GM19324 (cell line): ENCODE measurements around the gene TRPV5.
"Not testable (repeated sequence)": the region's sequence is repeated elsewhere in the genome, so short reads cannot be mapped to it uniquely, and the experiment has no call there.

Source experiments
- ATAC-seq: cut with Tn5 transposase; IDR thresholded peaks from one replicate; pipeline ENCODE4 v1.9.1; 2021; ENCODE audit warnings: mild to moderate bottlenecking, moderate library complexity; ENCODE audit not compliant: unreplicated experiment, low FRiP score

Gene TRPV5

DNA sequence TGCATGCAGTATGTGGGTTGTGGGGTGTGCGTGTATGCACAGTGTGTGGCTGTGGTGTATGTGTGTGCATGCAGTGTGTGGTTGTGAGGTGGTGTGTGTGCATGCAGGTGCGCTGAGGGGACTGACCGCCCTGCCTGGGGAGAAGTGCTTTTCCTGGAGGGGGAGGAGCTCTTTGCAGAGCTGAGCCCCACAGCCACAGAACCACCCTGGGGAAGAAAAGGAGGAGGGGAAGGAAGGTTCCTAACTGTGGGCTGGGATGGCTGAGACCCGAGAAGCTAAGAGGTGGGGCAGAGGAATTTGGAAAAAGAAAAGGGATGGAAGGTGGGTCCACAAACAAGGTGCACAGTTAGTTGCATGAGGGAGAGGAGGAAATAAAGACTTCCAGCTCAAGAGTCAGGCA lies at the start of gene TRPV5:
TRPV5 (minus strand) TSS at position 123 of the 400 bp plus-strand sequence. CDS start 287 bp downstream, outside the sequence.
- ATAC-seq, result no peak

DNA sequence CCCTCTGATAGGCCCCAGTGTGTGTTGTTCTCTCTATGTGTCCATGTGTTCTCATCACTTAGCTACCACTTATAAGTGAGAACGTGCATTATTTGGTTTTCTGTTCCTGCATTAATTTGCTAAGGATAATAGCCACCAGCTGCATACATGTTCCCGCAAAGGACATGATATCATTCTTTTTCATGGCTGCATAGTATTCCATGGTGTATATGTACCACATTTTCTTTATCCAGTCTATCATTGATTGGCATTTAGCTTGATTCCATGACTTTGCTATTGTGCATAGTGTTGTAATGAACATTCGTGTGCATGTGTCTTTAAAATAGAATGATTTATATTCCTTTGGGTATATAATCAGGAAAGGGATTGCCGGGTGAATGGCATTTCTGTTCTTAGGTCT lies 44.9 kb upstream of the TRPV5 start:
- ATAC-seq, result not testable (repeated sequence)

DNA sequence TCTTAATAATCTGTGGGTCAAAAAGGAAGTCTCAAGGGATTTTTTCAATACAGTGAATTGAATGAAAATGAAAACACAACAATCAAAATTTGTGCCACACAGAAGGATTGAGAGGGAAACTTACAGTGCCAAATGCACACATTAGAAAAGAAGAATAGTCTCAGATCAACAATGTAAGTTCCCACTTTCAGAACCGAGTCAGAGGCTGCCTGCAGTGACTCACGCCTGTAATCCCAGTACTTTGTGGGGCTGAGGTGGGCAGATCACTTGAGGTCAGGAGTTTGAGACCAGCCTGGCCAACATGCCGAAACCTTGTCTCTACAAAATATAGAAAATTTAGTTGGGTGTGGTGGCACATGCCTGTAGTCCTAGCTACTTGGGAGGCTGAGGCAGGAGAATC lies 41.1 kb upstream of the TRPV5 start:
- ATAC-seq, result no peak

DNA sequence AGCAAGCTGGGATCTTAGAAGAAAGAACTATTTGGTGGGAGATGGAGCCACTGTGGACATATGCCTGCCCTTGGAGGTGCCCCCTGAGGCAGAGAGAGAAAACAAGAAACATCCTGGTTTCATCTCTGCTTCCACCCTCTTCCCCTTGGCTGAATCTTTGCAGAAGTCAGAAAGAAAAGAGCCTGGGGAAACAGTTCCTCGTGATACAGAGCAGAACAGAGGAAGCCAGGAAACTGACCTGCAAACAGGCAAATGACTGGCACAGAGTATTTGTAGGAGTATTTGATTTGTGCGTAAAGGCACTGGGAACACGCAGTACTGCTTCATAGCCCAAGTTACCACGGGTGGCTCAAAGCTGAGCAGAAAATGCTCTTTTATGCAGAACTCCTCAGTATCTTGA lies 35.6 kb upstream of the TRPV5 start:
- ATAC-seq, result no peak

DNA sequence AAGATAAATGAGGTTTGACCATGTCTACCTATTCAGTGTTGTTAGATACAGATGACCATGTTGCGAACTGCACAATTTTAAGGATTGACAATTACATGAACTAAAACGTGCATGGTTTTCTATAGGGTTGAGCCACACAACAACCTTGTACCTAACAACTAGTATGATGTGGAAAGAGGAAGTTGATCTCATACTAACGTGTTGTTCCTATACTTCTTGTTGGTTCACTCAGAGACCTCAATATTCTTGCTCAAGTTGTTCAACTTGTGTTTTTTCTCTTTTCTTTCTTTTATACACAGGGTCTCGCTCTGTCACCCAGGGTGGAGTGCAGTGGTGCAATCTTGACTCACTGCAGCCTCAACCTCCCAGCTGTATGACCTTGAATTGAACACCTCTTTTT lies 34.7 kb upstream of the TRPV5 start:
- no peak for ATAC-seq

DNA sequence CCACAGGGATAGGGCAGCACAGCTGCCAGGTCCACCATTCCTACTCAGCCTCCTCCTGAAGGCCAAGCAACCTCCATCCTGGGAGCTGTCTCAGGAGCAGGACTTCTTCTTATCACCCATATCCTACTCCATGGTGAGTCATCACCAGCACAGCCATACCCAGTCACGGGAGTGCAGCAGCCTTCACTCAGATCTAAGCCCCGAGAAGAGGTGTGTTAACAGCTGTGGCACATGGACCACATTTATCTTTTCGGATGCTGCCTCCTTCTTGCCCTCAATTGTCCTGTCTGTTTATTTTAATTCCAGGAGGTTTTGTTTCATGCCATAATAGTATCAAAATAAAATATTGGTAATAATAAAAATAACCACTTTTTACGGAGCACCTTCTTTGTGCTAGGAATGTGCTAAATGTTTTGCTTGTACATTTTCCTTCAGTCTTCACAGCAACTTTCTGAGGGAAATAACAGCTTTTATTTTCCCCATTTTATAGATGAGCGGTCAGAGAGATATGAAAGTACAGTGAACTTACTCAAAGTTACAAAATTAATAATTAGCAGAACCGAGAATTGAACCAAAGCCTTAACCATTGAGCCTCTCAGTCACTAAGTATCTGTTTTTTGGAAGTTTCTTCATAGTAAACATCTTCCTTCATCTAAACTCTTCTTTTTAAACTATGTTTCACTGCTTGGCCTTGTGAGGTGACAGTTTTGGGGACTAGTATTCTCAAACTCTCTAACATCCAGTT lies 31.1 kb upstream of the TRPV5 start:
- no peak for ATAC-seq

DNA sequence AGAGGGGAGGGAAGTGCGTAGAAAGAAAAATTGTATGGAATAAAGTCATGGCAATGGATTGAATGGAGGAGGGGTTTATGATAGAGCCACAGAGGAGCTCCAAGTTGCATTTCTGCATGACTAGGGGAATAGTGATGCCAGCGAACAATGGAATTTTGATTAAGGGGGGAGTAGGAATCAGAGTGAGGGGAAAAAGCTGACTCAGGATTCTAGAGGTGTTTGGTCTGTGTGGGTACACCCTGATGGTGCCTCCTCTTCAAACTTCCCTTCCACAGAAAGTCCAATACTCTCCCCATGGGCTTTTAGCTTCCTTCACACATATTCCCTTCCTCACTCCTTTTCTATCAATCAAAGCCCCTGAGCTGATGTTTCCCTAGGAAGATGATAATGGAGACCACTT lies 30.4 kb upstream of the TRPV5 start:
- no peak for ATAC-seq

DNA sequence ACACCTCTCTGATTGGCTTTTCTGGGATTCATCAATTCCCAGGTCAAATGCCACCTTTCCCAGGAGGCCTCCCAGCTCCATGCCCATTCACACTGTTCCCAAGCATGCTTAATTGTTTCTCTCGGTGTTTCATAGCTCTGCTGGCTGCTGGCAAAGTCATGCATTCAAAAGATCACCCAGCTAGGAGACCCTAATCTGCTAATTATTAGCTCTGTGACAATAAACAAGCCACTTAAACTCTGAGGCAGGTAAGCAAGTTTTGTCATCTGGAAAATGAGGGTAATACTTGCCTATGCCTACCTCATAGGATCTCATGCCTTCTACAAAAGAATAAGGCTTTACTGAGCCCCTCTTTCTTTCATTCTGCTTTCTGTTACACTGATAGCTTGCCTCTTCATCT lies 29.4 kb upstream of the TRPV5 start:
- no peak for ATAC-seq

DNA sequence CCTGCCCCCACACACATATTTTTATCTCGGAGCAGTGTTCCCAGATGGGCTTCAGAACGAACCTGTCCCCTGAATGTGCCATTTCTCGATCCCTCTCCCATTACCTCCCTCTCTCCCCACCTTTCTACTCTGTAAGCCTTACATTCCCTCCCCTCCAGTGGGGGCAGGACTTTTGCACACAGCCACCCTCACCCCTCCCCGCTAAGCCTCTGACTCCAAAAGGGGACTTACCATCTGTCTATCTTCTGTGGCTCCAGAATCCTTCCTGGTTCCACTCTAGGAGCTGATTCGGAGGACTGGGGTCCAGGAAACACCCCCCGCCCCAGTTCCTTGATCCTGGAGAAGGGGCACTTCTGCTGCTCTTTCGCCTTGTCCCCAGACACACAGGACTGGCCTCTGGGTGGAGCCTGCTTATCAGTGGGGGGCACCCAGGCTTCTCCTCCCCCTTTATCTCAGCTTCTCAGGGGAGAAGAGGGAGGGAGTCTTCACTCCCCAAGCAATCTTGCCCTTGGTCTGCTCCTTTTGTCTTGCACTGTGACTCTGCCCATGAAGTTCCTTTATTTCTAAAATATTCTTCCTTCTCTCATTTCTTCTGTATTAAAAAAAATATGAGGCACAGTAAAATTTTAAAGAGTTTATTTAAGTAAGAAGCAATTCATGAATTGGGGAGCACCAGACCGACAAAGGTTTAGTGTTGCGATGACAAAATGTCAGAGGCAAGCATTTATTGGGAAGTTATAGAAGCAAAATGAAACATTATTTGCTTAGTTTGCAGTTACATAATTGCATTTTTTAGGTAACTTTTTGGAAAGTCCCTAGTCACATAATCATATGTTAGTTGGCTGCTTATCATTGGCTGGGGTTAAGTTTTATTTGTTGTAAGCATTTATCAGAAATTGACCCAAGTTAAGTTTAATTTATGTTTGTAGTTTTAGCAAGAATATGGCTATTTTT lies 28.7 kb upstream of the TRPV5 start, which contains the start of gene KEL:
KEL (minus strand) TSS at position 391 of the 954 bp plus-strand sequence; CDS start at position 234, 157 bp downstream.
- no peak for ATAC-seq

DNA sequence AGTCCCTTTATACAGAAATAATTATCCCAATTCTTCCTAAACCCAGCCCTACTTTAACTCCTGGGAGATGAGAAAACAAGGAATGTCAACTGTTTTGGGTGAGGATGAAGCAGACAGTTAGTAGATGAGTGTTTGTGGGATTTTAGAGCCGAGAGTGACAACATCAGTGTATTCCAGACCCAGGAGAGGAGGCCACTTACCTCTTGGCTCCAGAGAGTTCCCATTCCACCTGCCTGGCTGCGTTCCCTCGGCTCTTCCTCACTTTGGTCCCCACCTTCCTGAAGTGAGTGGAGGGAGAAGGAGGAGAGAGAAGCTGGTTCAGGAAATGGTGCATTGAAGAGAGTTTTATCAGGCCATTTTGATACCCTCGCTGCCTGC lies 28.0 kb upstream of the TRPV5 start:
- ATAC-seq, result no peak

DNA sequence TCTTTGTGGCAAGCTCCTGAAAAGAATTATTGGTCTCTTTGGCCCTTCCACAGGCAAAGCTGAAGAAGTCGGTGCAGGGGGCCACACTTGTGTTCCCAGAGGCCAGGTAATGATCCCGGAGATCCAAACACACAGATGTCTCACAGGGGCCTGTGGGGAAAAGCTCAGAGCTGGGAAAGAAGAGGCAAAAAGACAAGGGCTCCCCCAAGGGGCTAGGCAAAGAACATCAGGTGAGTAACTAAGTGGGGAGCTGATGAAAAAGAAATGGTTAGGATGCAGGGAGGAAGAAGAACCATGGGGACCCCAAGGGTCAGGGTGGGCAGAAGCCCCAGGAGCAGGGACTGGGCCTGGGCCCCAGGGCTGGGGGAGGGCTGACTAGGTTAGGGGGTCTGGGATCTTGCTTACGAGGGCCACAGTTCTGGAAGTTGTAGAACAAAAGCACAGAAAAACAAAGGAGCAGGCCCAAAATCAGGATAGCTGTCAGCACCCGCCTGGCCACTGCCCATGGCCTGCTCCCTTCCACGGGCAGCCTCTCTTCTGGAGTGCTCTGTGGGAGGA lies 27.5 kb upstream of the TRPV5 start:
- ATAC-seq, result no peak

DNA sequence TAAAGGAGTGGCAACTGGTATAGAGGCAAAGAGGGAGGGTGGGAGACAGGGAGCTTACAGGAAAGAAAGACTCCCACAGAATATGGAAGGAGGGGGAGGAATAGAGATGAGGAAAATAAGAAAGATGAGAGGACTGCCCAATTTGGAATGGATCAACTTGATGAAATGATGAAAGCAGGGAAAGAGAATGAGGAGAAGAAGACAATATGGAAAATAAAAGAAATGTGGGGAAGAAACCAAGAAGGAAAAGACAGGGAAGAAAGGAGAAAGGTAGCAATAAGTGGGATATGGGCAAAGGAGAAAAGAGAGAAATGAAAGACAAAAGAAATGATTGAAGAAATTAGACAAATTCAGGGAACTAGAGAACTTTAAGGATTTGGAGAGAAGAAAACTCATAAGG lies 25.7 kb upstream of the TRPV5 start:
- no peak for ATAC-seq

DNA sequence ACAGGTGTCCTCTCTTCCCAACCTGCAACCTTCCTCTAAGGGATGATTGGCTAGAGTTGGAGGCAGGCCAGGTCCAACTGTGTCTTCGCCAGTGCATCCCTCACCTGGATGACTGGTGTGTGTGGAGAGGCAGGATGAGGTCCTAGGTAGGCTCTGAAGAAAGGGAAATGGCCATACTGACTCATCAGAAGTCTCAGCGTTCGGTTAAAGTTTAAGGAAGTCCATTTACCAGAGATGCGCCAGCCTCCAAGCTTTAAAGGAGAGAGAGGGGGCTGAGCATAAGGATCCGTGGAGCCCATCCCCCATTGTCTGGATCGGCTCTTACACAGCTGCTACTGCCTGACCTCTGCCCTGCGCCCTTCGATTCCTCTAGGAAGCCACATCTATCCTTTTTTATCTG lies 24.2 kb upstream of the TRPV5 start:
- no peak for ATAC-seq

DNA sequence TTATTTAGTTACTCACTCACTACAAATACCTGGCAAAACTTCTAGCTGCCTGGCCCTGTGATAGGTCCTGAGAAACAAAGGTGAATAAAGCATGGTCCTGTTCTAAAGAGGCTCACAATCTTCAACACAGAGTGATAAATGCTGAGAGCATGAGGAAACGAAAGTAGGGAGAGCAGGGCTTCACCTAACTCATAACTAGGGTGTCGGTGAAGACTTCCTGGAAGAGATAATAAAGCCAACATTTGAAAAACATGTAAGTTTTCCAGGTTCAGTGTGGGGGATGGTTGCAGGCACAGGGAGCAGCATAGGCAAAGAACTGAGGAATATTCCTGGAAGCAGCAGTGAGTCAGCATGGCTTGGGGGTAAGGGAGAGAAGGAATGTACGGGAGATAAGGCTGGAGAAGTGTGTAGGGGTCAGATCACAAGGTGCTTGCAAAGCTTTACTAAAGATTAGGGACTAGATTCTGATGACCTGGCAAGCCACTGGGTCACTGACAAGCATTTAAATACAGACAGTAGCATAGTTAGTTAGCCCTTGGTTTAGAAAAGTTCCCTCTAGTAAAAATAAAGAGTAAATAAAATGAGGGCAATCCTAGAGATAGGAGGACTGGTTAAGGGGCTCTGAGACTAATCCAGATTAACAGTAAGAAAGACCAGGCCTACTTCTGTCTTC lies 23.5 kb upstream of the TRPV5 start:
- no peak for ATAC-seq

DNA sequence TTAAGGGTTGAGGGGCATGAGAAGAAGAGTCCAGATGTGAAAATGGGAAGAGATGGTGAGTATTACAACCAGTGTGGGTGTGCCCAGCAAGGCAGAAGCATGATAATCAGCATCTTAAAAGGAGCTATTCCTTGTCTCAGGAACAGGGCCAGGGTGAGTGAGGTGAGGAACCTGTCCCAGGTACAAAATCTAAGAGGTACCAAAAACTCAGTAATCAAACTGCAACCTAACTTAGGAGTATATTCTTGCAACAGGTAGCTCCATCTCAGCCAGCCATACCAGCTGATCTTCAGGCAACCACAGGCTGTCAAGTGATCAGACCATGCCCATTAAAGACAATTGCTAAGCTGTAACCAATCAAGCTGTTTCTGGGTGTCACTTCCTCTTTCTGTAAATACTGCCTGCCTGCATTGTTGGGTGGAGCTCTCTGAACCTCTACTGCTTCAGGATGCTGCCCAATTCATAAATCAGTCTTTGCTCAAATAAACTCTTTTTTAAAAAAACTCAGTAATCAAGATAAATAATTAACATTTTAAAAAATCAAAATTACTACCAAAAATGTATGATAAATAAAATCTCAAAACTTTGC lies 21.2 kb upstream of the TRPV5 start:
- no peak for ATAC-seq

DNA sequence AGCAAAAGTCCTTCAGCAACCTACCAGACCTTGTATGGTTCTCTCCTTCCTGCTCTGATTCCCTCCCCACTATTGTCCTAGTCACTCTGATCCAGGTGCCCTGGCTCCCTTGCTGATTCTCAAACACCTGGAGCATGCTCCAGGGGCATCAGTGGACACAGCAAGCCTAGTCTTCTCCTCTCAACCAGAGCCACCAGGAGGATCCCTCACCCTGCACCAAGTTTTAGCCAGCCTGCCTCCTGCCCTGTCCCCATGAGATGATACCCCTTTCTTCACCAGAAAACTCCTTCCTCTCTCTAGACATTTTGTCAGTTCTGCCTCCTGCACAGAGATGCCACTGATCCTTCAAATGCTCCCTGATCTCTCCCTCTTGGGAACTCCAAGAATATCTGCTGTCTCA lies 16.7 kb upstream of the TRPV5 start:
- ATAC-seq, result no peak

DNA sequence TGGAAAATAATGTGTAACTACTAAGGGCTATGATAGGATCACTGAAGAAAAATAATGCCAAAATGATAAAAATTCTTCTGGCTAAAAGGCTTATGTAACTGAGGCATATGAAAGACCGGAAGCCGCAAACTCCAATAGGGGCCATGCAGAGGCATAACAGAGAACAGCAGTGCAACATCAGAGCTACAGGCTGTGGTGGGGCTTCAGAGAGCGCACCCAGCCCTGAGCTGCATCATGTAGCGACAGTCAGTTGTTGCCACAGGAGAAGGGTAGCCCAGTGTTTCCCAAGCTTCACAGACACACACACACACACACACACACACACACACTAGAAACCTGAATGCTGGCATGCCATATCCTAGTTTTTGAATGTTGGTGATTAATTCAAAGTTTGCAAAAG lies 15.1 kb upstream of the TRPV5 start:
- no peak for ATAC-seq

DNA sequence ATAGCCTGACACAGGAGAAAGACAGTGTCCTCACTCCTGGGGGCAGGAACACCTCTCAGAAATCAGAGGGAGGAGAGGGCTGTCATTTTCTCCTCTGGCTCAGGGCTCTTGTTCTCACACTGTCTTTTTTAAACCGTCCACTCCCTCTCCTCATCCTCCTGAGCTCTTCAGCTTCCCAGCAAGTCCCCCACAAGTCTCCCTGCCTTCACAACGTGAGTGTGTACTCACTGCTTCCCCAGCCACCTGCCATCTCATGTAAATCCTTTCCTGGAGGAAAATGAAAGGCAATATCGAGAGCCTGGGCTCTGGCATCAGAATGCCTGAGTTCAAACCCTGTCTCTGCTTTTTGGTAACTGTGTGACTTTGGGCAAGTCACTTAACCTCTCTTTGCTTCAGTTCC lies 11.5 kb upstream of the TRPV5 start:
- no peak for ATAC-seq

DNA sequence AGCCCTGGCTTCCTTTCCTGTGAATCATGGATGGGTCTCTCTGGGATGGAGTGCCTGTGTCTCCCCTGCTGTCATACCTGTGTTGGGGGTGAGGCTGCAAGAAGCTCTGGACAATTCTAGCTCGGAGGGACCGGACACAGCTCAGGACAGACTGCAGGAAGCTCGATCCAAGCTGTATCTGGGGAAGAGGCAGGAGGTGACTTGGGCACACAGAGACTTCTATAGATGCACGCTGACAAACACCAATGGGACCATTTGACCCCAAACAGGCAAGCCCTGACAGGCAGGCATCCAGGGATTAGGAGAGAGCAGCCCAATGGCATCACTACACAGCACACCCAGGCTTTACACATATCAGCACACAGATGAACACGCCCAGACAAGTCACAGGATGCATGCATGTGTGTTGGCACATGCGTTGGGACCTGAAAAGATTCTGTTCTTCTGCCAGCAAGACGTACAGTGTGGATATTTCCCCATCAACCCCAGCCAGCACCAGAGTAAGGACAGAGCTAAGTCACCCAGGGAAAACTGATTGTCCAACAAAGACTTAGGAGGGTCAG lies 10.2 kb upstream of the TRPV5 start:
- no peak for ATAC-seq

DNA sequence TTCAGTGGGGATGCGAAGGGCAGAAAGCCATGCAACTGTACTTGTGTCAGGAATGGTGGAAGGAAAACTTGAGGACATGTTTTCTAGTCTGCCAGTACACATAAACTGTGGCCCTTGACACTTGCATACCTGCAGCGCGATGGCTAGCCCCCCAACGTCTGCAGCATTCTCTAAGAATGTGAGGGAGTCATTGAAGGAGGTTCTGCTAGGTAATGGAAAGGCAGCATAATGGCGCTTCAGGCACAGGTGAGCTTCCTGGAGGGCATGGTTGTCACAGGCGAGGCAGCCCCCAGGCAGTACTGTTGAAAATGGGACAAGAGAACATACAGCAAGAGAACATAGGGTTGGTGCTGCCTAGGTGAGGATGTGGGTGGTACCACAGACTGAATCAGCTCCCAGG lies 9.2 kb upstream of the TRPV5 start:
- ATAC-seq, result no peak
